HG03159 (cell line): Measurements from ENCODE around the gene PARVB.

Experiments used
- ATAC-seq: cut with Tn5 transposase; IDR thresholded peaks from one replicate; pipeline ENCODE4 v1.9.1; 2021; ENCODE audit warnings: mild to moderate bottlenecking, moderate library complexity; ENCODE audit not compliant: unreplicated experiment

Gene PARVB

GRCh38 chr22:44192816-44193534 is 168.9 kb downstream of the PARVB start:
- no peak for ATAC-seq

- no peak for ATAC-seq
Observed at GRCh38 chr22:44193535-44193891, 169.4 kb downstream of the PARVB start.

- ATAC-seq: no peak
Observed at GRCh38 chr22:44194569-44194968, 170.5 kb downstream of the PARVB start.

GRCh38 chr22:44195189-44195871 is 171.2 kb downstream of the PARVB start:
- ATAC-seq: no peak

GRCh38 chr22:44196241-44196640 is 172.1 kb downstream of the PARVB start:
- ATAC-seq: no peak

- ATAC-seq: no peak
Observed at GRCh38 chr22:44196731-44197131, 172.6 kb downstream of the PARVB start.

GRCh38 chr22:44197271-44197670 is 173.2 kb downstream of the PARVB start:
- no peak for ATAC-seq

- ATAC-seq: no peak
Observed at GRCh38 chr22:44199164-44199563, 175.1 kb downstream of the PARVB start.

GRCh38 chr22:44199866-44200265 is 175.8 kb downstream of the PARVB start:
- ATAC-seq: no peak

- ATAC-seq: no peak
Observed at GRCh38 chr22:44200451-44200850, 176.3 kb downstream of the PARVB start.

- ATAC-seq: no peak
Observed at GRCh38 chr22:44200855-44201550, 176.9 kb downstream of the PARVB start.

GRCh38 chr22:44201665-44202064 is 177.6 kb downstream of the PARVB start:
- no peak for ATAC-seq

GRCh38 chr22:44202261-44202789 is 178.2 kb downstream of the PARVB start:
- ATAC-seq: no peak

- ATAC-seq: no peak
Observed at GRCh38 chr22:44203203-44203602, 179.1 kb downstream of the PARVB start.

GRCh38 chr22:44204739-44205515 is 180.8 kb downstream of the PARVB start:
- ATAC-seq: no peak

- ATAC-seq: no peak
Observed at GRCh38 chr22:44205516-44206329, 181.6 kb downstream of the PARVB start.

- no peak for ATAC-seq
Observed at GRCh38 chr22:44206330-44206645, 182.2 kb downstream of the PARVB start.

- no peak for ATAC-seq
Observed at GRCh38 chr22:44206696-44207095, 182.6 kb downstream of the PARVB start.

- ATAC-seq: no peak
Observed at GRCh38 chr22:44207173-44207980, 183.3 kb downstream of the PARVB start.

GRCh38 chr22:44207981-44208317 is 183.8 kb downstream of the PARVB start:
- ATAC-seq: no peak
